ENCODE measurements around the gene AGER. TPM values are rescaled to one million over a fixed set of nuclear protein-coding genes. Genes with fewer than 3 reads are reported as not detected.

Gene AGER
- total and polyA plus RNA-seq, 2 donors (not counting 3 experiments of a cell fraction or from before 2014, with no cell fraction given), result 5.1 to 18.5 TPM

DNA sequence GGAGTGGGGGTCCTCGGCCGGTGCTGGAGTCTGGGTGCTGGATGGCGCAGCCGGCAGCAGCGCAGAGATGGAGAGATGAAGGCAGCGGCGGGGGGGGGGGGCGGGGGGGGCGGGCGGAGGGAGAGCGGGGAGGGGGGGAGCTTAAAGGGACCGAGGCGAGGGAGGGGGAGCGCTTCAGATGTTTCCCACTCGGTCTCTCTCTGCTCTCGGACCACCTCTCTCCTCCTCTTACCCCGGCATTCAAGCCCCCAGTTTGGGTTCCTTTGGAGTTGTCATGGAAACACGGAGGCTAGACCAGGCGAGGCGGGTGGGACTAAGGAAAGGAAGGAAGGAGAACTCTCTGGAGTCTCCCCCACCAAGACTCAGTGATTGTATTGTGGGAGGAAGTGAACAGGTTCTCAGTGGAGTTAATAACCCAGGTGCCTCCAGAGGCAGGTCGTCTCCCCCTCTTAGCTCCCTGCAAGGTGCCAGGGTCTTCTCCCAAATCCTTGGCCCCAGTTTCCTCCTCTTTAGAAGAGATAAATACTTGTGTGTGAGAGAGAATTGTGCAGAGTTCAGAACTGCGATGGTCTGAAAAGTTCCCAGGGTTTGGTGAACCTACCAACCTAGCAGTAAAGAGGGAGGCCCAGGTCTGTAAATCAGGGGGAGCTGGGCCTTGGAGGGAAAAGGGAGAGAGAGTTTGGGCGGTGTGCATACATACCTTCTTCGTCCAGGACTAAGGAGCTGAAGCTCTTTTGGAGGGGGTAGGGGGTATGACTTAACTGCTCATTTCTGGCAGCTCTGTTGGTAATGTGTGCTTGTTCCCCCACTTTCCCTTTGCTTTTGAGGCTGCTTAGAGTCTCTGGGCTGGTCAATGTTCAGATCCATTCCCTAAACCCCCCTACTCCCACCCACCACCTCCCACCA is 31.9 kb downstream of the AGER start, which contains the start of gene PRRT1:
Gene PRRT1 (minus strand): TSS at position 77 of the 906 bp plus-strand sequence. CDS start 112 bp downstream, outside the sequence.
- intact Hi-C loops (cut with micrococcal nuclease), result no loop called here
- Histone ChIP-seq H3K27ac (ENCODE audit: insufficient read depth, low read depth, low read length) (no peak within 1 kb of the TSS), H3K79me2 (ENCODE audit: control insufficient read depth, insufficient read depth, low read length) (peaks cover 4% of the 10 kb centered on the region), H3K4me1 (ENCODE audit: control insufficient read depth, extremely low read depth, insufficient read depth, low read length) (peaks cover 24% of the 10 kb centered on the region), H3K9me3 (replicated peaks; ENCODE audit: control insufficient read depth, insufficient read depth, low read length) (no peaks in the 10 kb centered on the region), H3K4me2 (ENCODE audit: insufficient read depth, low read length) (peak within 1 kb of the TSS; percentile 40), H3K36me3 (ENCODE audit: control insufficient read depth in 2 of 2, extremely low read depth in 1 of 2, insufficient read depth in 2 of 2, low read length in 2 of 2) (no peaks in the 10 kb centered on the region), H3K9me1 (replicated peaks; ENCODE audit: control insufficient read depth, extremely low read depth, insufficient read depth, low read length) (no peaks in the 10 kb centered on the region), H4K20me1 (replicated peaks; ENCODE audit: control insufficient read depth, extremely low read depth, insufficient read depth, low read length) (no peaks in the 10 kb centered on the region), H3K27me3 (ENCODE audit: control insufficient read depth in 2 of 2, insufficient read depth in 2 of 2, low read length in 2 of 2) (peaks cover 12 to 16% of the 10 kb centered on the region in 2 experiments), H3K9ac (replicated peaks; ENCODE audit: extremely low read depth, insufficient read depth, low read length) (no peak within 1 kb of the TSS), H2AFZ (ENCODE audit: low read depth, low read length) (peak within 1 kb of the TSS; percentile 61), H3K4me3 (replicated peaks in 1 of 3; ENCODE audit: insufficient read depth in 1 of 3, low read depth in 1 of 3, low read length in 3 of 3) (peak within 1 kb of the TSS in 1 of 3 experiments; percentile 15)
- TF ChIP-seq POLR2AphosphoS5 (IDR thresholded peaks at IDR 0.05; ENCODE audit: insufficient read depth, low read depth, low read length) (no peak), EZH2 (IDR thresholded peaks at IDR 0.05; ENCODE audit: borderline replicate concordance, low read depth, low read length, severe bottlenecking) (no peak), FOS (IDR thresholded peaks at IDR 0.05; ENCODE audit: borderline replicate concordance, insufficient read depth, low read length) (no peak), POLR2A (IDR thresholded peaks at IDR 0.05; ENCODE audit: low read depth, low read length) (no peak), GATA2 (IDR thresholded peaks at IDR 0.05; ENCODE audit: insufficient read depth, insufficient read length, low read depth, low read length) (no peak), MYC (IDR thresholded peaks at IDR 0.05; ENCODE audit: low read depth, low read length) (no peak), JUN (IDR thresholded peaks at IDR 0.05; ENCODE audit: borderline replicate concordance, insufficient read depth, insufficient read length, low read depth) (no peak)
- TF ChIP-seq, protein P1, sequence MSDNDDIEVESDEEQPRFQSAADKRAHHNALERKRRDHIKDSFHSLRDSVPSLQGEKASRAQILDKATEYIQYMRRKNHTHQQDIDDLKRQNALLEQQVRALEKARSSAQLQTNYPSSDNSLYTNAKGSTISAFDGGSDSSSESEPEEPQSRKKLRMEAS (IDR thresholded peaks at IDR 0.05; ENCODE audit: insufficient read depth, insufficient read length), result no peak
- TF ChIP-seq, protein P2, sequence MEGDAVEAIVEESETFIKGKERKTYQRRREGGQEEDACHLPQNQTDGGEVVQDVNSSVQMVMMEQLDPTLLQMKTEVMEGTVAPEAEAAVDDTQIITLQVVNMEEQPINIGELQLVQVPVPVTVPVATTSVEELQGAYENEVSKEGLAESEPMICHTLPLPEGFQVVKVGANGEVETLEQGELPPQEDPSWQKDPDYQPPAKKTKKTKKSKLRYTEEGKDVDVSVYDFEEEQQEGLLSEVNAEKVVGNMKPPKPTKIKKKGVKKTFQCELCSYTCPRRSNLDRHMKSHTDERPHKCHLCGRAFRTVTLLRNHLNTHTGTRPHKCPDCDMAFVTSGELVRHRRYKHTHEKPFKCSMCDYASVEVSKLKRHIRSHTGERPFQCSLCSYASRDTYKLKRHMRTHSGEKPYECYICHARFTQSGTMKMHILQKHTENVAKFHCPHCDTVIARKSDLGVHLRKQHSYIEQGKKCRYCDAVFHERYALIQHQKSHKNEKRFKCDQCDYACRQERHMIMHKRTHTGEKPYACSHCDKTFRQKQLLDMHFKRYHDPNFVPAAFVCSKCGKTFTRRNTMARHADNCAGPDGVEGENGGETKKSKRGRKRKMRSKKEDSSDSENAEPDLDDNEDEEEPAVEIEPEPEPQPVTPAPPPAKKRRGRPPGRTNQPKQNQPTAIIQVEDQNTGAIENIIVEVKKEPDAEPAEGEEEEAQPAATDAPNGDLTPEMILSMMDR (IDR thresholded peaks at IDR 0.05; ENCODE audit: extremely low read depth in 1 of 2, insufficient read depth in 1 of 2, low read depth in 1 of 2, low read length in 2 of 2), result no peak
- POLR2A ChIA-PET, result no interaction called here
- DNase-seq (ENCODE audit: low read depth, low spot score) (peak; percentile 18), FAIRE-seq (no peak)
- dilution Hi-C loops (cut with MboI; ENCODE audit: extremely low pct_ligation_motif_present, low sequenced_read_pairs), result no loop called here
- CTCF ChIA-PET, result interaction anchor here (0.7 to 1.0 kb wide), 3 partner anchors 9 to 212 kb away, joined by 3 read pairs; no protein-coding TSS in a partner anchor
- BruUV-seq (replicated peaks), result no TSS peak

All from endothelial cell of umbilical vein (primary cell).